Astrocyte (in vitro differentiated cells and primary cell): ENCODE measurements around the gene CCDC60. TPM values are rescaled to one million over a fixed set of nuclear protein-coding genes. Genes with fewer than 3 reads are reported as not detected.

Experiments used
- DNase-seq: peaks from one replicate; pipeline ENCODE4 v3.0.0-alpha.2; 2010; ENCODE audit warnings: low read depth
- FAIRE-seq: peaks from 2 replicates; lab custom pipeline; 2011; peaks lifted over from hg19 to GRCh38; lab: Jason Lieb, UNC
- H2AFZ ChIP-seq: 2 replicates; pipeline ENCODE4 v1.6.0; 2012; ENCODE audit warnings: low read depth, low read length, inconsistent platforms
- H3K27ac ChIP-seq: 2 replicates; pipeline ENCODE4 v1.5.1; 2011; ENCODE audit warnings: low read depth, low read length, inconsistent platforms
- H3K27me3 ChIP-seq: 2 replicates; pipeline ENCODE4 v1.6.0; 2011; ENCODE audit warnings: low read length, inconsistent platforms; ENCODE audit not compliant: insufficient read depth
- H3K36me3 ChIP-seq: 2 replicates; pipeline ENCODE4 v1.5.1; 2011; ENCODE audit warnings: low read length, inconsistent platforms; ENCODE audit not compliant: insufficient read depth
- H3K4me1 ChIP-seq: 2 replicates; pipeline ENCODE4 v1.5.1; 2011; ENCODE audit warnings: low read length, inconsistent platforms; ENCODE audit not compliant: insufficient read depth
- H3K4me2 ChIP-seq: 2 replicates; pipeline ENCODE4 v1.6.0; 2012; ENCODE audit warnings: low read length, inconsistent platforms
- H3K4me3 ChIP-seq: 2 replicates; pipeline ENCODE4 v1.5.1; 2011; ENCODE audit warnings: low read depth, mild to moderate bottlenecking, low read length, inconsistent platforms; ENCODE audit not compliant: insufficient read depth
- H3K79me2 ChIP-seq: 2 replicates; pipeline ENCODE4 v1.6.0; 2012; ENCODE audit warnings: mild to moderate bottlenecking, low read length, inconsistent platforms; ENCODE audit not compliant: insufficient read depth
- H3K9ac ChIP-seq: 2 replicates; pipeline ENCODE4 v1.6.0; 2012; ENCODE audit warnings: mild to moderate bottlenecking, low read length, inconsistent platforms
- H3K9me3 ChIP-seq: 2 replicates; pipeline ENCODE4 v1.5.1; 2012; ENCODE audit warnings: low read depth, mild to moderate bottlenecking, low read length, inconsistent platforms; ENCODE audit not compliant: insufficient read depth
- H4K20me1 ChIP-seq: 2 replicates; pipeline ENCODE4 v1.6.0; 2012; ENCODE audit warnings: low read length, inconsistent platforms; ENCODE audit not compliant: insufficient read depth
- H3K27ac Mint-ChIP-seq: one replicate; pipeline ENCODE4 v1.8.0; 2021; ENCODE audit warnings: mild to moderate bottlenecking, mixed read lengths; ENCODE audit not compliant: unreplicated experiment
- H3K27me3 Mint-ChIP-seq: one replicate; pipeline ENCODE4 v1.8.0; 2021; ENCODE audit warnings: low read depth, mixed read lengths; ENCODE audit not compliant: unreplicated experiment
- H3K36me3 Mint-ChIP-seq: one replicate; pipeline ENCODE4 v1.8.0; 2021; ENCODE audit warnings: low read depth, mixed read lengths; ENCODE audit not compliant: unreplicated experiment
- H3K4me1 Mint-ChIP-seq: one replicate; pipeline ENCODE4 v1.8.0; 2021; ENCODE audit warnings: low read depth, mixed read lengths; ENCODE audit not compliant: unreplicated experiment
- H3K4me3 Mint-ChIP-seq: one replicate; pipeline ENCODE4 v1.8.0; 2021; ENCODE audit warnings: mild to moderate bottlenecking, moderate library complexity, mixed read lengths; ENCODE audit not compliant: unreplicated experiment
- H3K9me3 Mint-ChIP-seq: one replicate; pipeline ENCODE4 v1.8.0; 2021; ENCODE audit warnings: mild to moderate bottlenecking, mixed read lengths; ENCODE audit not compliant: unreplicated experiment
- CTCF ChIP-seq: IDR thresholded peaks from 2 replicates; pipeline ENCODE4 v1.5.1; 2011; ENCODE audit warnings: low read depth, mild to moderate bottlenecking, inconsistent platforms, low read length, moderate library complexity; ENCODE audit not compliant: insufficient read depth
- EZH2 ChIP-seq: IDR thresholded peaks from 2 replicates; pipeline ENCODE4 v1.6.1; 2012; ENCODE audit warnings: mild to moderate bottlenecking, low read length, inconsistent platforms; ENCODE audit not compliant: insufficient read depth
- total RNA-seq: library from RNA; stranded (reverse); gene quantifications from 2 replicates; pipeline ENCODE4 v1.2.1, GENCODE V29; 2021

CCDC60 gene
- total RNA-seq, 1 donor from 2014 or later: 1.7 TPM

GRCh38 chr12:119292893-119293630, 41.5 kb upstream of the CCDC60 start:
- Mint-ChIP-seq H3K4me1 (no peaks in the 10 kb centered on the region), H3K27me3 (peaks cover 21% of the 10 kb centered on the region), H3K27ac (no peak overlapping the region), H3K9me3 (no peaks in the 10 kb centered on the region), H3K36me3 (no peaks in the 10 kb centered on the region), H3K4me3 (no peak overlapping the region)
- no peak for TF ChIP-seq EZH2
- no peak for TF ChIP-seq CTCF
- Histone ChIP-seq H4K20me1 (no peaks in the 10 kb centered on the region), H2AFZ (no peak overlapping the region), H3K27ac (no peak overlapping the region), H3K4me2 (no peak overlapping the region), H3K4me3 (no peak overlapping the region), H3K9me3 (no peaks in the 10 kb centered on the region), H3K27me3 (no peaks in the 10 kb centered on the region), H3K79me2 (no peaks in the 10 kb centered on the region), H3K4me1 (no peaks in the 10 kb centered on the region), H3K36me3 (no peaks in the 10 kb centered on the region), H3K9ac (no peak overlapping the region)
- no peak for FAIRE-seq
- no peak for DNase-seq

GRCh38 chr12:119294211-119294610, 40.3 kb upstream of the CCDC60 start:
- H3K4me1 ChIP-seq: no peaks in the 10 kb centered on the region
- no peak overlapping the region for H3K4me3 ChIP-seq
- H3K9me3 ChIP-seq: peaks cover under 1% of the 10 kb centered on the region
- no peak overlapping the region for H3K27ac ChIP-seq
- Mint-ChIP-seq H3K4me3 (no peak overlapping the region), H3K27me3 (peaks cover 13% of the 10 kb centered on the region), H3K9me3 (no peaks in the 10 kb centered on the region), H3K36me3 (no peaks in the 10 kb centered on the region), H3K4me1 (no peaks in the 10 kb centered on the region), H3K27ac (no peak overlapping the region)
- H2AFZ ChIP-seq: no peak overlapping the region
- no peak overlapping the region for H3K4me2 ChIP-seq
- H4K20me1 ChIP-seq: no peaks in the 10 kb centered on the region
- DNase-seq (no peak), FAIRE-seq (no peak)
- no peaks in the 10 kb centered on the region for H3K36me3 ChIP-seq
- no peaks in the 10 kb centered on the region for H3K79me2 ChIP-seq
- TF ChIP-seq EZH2 (no peak), CTCF (no peak)
- no peak overlapping the region for H3K9ac ChIP-seq
- H3K27me3 ChIP-seq: no peaks in the 10 kb centered on the region

GRCh38 chr12:119296535-119296934, 38.0 kb upstream of the CCDC60 start:
- Mint-ChIP-seq H3K9me3 (no peaks in the 10 kb centered on the region), H3K36me3 (no peaks in the 10 kb centered on the region), H3K27ac (no peak overlapping the region), H3K27me3 (peaks cover 12% of the 10 kb centered on the region), H3K4me3 (no peak overlapping the region), H3K4me1 (no peaks in the 10 kb centered on the region)
- Histone ChIP-seq H3K9ac (no peak overlapping the region), H3K27ac (no peak overlapping the region), H3K79me2 (no peaks in the 10 kb centered on the region), H4K20me1 (no peaks in the 10 kb centered on the region), H3K4me3 (no peak overlapping the region), H3K4me1 (no peaks in the 10 kb centered on the region), H3K9me3 (peaks cover 4% of the 10 kb centered on the region), H2AFZ (no peak overlapping the region), H3K36me3 (no peaks in the 10 kb centered on the region), H3K27me3 (no peaks in the 10 kb centered on the region), H3K4me2 (no peak overlapping the region)
- DNase-seq (no peak), FAIRE-seq (no peak)
- TF ChIP-seq EZH2: no peak
- TF ChIP-seq CTCF: no peak
